Activated naive CD4-positive, alpha-beta T cell treated with anti-CD3 and anti-CD28 coated beads, Interleukin-2, amount 50 U/mL, for 16 hours (primary cell): ENCODE data around the gene C17orf67.

ENCODE experiments used
- DNase-seq: peaks from one replicate; pipeline ENCODE4 v3.0.0-alpha.2; 2020

C17orf67 gene

DNA sequence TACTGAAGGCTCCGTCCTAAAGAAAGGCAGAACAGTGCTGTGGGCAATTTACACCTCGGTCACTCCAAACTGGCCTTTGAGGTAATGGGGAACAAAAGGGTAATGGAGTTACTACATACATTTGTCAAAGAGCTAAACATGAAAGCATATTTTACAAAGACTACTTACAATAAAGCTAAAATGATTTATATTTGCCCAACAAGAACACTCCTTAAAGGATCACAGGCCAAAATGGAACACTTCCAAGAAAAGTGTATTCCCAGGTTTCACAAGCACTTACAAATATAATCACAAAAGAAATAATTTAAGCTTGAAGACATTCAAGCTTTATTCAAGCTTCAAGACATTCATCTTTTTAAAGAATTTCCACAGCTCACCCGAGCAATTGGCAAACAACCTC, 29.3 kb downstream of the C17orf67 start:
- no peak for DNase-seq

GRCh38 chr17:56803071-56803470, 30.6 kb downstream of the C17orf67 start:
- no peak for DNase-seq

GRCh38 chr17:56801459-56802178, 32.1 kb downstream of the C17orf67 start:
- no peak for DNase-seq

- DNase-seq, result no peak
These were observed 34.8 kb downstream of the C17orf67 start for GRCh38 chr17:56798916-56799315.

- DNase-seq, result no peak
These were observed 37.2 kb downstream of the C17orf67 start for GRCh38 chr17:56796536-56796935.

DNA sequence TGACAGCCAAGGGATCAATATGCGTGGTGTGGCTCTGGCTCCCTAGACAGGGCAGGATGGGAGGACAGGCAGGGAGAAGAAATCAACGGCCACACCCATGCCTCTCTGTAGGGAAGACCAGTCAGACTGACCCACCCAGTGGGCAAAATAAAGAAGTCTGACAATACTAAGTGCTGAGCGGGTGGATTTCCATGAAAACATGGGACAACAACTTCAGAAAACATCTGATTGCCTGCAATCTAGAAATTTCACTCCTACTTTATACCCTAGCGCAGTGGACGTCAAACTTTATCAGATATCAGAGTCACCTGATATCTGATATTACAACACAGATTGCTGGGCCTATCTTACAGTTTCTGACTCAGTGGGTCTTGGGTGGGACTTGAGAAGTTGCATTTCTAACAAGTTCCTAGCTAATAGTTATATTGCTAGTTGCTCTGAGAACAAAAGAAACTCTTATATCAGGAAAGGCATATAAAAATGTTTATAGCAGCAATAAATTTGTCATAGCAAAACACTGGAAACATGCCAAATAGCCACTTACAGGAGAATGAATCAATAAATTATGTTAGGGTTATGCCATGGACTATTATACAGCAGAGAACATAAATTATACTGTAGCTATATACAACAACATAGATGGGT, 38.4 kb downstream of the C17orf67 start:
- no peak for DNase-seq

DNA sequence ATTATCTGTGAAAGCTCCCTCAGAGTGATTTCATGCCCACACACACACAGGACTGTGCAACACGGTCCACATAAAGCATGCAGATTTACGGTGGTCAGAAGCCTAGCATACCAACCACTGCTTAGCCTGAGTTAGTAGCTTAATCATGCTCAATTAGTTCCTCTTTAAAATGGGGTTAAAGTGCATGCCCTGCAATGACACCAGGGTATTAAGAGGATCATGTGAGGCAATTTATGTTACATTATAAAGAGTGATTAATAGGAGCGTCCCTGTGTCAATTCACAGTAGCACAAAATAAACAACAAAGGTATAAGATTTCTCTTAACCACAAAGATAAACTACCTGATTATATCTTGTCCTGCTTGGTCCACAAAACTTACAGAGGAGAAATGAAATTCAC, 39.8 kb downstream of the C17orf67 start:
- DNase-seq, result no peak

- DNase-seq, result no peak
These were observed 40.2 kb downstream of the C17orf67 start for GRCh38 chr17:56793531-56793930.

DNA sequence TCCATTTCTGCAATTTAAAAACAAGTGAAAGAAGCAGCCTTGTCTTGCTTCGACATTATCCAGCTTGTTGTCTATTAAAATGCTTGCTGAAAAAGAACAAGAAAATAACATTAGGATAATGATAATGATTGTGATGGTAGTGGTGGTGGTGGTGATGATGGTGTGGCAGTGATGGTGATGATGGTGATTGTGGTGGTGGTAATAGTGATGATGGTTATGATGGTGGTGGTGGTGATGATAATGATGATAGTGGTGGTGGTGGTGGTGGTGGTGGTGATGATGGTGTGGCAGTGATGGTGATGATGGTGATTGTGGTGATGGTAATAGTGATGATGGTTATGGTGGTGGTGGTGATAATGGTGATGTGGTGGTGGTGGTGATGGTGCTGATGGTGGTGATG, 41.5 kb downstream of the C17orf67 start:
- DNase-seq, result no peak

DNA sequence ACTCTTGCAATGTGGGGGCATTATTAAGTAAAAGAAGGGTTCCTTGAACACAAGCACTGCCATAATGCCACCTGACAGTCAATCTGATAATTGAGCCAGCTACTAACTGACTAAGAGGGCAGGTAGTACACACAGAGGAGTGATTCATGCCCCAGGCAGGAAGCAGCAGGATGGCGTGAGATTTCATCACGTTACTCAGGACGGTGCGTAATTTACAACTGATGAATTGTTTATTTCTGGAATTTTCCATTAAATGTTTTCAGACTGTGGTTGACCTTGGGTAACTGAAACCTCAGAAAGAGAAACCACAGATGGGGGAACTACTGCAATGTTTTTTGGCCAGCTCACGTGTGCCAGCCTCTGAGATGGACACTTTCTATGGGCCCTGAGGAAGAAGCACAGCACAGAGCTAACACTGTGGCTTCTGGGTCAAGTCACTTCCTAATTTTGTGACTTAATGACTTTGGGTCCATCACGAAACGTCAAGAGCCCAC, 46.7 kb downstream of the C17orf67 start:
- DNase-seq, result peak; percentile 55

DNA sequence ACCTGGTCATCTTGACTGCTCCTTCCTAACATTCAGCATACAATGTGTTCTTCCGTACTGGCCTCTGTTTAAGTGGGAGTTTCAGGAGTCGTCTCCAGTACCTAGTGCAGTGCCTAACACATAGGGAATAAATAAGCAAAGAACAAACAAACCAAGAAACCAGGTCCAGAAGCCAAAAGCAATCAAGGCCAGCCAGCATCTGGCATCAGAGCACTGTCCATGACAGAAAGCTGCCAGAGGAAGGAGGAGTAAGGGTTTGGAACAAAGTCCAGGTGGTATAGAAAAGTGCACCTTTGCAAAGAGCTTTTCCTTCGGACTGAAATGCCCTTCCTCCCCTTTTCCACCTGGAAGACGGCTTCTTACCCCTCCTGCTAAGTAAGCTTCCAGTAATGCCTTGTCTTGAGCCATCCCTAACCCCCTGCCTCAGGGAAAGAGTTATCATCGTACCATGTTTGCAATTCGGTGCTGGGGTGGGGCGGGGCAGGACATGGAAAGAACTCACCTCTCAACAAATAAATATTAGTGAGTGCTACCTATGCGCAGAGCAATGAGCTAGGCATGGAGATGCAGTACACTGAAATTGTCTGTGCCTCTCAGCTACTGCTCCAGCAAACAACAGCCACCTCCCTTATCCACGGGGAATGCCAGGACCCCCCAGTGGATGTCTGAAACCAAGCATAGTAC, 47.6 kb downstream of the C17orf67 start:
- DNase-seq, result no peak

GRCh38 chr17:56785405-56785804, 48.3 kb downstream of the C17orf67 start:
- no peak for DNase-seq

GRCh38 chr17:56782338-56782737, 51.4 kb downstream of the C17orf67 start:
- no peak for DNase-seq

GRCh38 chr17:56781906-56782305, 51.8 kb downstream of the C17orf67 start:
- no peak for DNase-seq

DNA sequence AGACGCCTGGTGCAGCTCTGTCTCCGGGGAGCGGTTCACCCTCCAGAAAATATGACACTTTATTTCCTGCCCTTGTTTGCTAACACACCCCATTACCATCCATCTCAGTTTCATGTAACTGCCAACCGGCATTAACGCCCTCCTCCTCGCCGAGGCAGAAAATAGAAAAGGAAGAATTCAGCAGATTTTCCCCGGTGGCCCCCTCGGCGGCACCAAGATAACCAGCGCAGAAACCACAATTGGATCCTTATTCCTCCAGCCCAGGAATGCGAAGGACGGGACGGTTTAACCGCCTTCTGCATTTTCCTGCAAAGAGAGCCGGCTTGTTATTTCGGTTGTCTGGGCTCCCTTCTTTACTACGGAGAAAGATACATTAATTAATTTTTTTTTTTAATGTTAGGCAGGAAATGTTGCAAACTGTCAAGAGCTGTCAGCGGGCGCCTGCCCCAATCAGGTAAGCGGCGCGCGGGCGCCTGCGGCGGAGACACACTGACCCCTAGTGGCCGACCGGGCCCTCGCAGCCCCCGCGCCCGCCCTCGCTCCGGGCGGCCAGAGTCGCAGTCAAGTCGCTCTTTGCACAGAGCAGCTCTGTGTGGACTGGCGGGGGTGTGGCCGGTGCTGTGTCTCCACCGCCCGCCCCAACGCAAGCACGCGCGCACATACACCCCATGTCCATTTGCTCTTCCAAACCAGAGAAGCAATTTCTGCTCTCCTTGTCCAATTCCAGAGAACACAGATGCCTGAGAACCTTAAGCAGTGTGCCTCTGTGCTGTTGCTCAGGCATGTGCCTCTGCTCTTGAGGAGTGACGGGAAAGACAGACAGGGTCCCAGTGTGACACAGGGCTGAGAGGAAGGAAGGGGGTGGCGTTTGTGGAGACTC, 53.6 kb downstream of the C17orf67 start:
- peak; percentile 85 for DNase-seq

- DNase-seq, result no peak
These were observed 54.4 kb downstream of the C17orf67 start for GRCh38 chr17:56779322-56779721.

DNA sequence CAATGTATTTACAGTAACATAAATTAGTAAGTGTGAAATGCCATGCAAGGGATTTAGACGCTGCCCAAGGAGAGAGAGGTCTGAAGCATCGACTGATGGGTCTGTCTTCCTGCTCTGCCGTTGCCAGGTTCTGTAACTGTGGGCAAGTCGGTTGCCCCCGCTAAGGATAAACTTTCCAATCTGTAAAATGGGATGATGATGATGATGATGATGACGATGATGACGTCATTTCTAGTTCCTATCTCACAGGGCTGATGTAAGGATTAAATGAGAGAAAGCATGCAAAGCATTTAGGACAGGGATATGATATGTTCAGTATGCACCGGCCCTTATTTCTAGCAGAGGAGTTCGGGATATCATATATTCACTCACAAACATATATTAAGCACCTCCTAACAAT, 54.8 kb downstream of the C17orf67 start:
- no peak for DNase-seq

DNA sequence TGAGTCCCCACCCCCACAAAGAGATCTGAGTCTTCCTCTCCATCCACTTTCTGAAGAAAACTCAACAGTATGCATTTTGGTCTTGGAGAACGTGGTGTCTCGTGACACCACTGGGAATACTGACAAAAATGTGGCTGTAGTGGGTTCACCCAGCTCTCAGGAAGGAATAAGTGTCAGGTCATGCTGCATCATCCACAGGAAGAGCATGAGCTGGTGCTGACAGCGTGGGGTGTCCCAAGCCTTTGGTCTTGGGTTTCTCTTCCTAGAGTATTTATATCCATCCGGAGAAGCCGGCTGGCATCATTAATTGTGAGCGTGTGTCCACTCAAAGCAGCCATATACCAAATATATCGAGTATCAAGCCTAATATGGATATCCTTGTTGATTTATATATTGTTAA, 55.9 kb downstream of the C17orf67 start:
- no peak for DNase-seq

GRCh38 chr17:56774650-56775049, 59.1 kb downstream of the C17orf67 start:
- DNase-seq, result no peak

- no peak for DNase-seq
These were observed 60.6 kb downstream of the C17orf67 start for GRCh38 chr17:56773124-56773523.

DNA sequence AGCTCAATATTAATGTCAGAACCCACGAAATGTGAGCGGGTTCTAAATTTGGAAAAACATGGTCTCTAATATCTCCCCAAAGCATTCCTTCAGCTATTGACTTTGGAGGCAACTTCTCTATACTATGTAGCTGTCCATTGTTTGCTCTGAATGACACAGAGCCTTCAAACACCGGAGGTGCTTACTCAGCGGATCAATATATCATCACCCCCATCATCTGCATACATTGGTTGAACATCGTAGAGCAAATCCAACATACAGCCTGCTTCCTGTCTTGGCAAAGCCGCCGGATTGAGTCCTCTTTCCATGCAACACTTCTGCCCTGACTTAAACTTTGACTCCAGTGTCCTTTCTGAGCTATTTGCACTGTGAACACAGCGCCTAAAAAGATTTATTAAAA, 61.3 kb downstream of the C17orf67 start:
- no peak for DNase-seq

DNA sequence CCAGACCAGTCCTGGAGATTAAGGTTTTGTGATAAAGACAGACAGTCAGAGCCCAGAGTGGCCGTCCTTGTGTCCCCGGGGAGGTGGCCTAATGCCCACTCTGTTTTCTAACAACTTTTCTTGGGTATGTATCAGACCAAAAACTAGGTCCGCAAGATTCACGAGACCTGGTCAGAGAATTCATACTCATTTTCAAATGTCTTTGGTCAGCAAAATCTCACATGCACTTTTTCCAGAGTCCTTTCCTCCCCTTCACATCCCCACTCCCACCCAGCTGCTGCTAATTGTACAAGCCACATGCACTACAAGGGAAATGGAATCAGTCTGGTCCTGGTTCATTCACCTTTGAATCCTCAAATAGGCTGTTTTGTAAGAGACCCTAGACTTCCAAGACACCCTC, 61.7 kb downstream of the C17orf67 start:
- no peak for DNase-seq

DNA sequence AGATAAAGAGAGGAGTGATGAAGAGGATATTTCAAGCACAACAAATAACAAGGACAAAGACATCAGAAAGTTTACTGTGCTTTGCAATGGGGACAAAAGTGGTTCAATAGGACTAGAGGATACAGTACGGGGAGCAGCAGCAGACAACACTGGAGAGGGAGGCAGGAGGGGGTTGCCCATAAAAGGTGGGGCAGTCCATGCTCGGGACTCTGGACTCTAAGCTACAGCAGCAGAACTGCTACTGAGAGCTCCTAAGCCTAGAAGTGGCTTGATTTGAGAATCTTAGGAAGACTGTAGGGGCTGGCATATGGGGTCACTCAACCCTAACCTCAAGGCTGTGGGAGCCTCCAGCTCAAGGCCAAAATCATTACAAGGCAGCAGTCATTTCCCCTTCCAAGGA, 62.2 kb downstream of the C17orf67 start:
- no peak for DNase-seq
